ENCODE results near the gene GNGT1.

GNGT1 gene

GRCh38 chr7:93883917-93884345, 22.4 kb upstream of the GNGT1 start:
- Histone ChIP-seq H3K36me3 (ENCODE audit: control insufficient read depth in 1 of 2, insufficient read depth in 2 of 2, low read length in 2 of 2) (no peaks in the 10 kb centered on the region), H3K9me3 (ENCODE audit: control insufficient read depth in 1 of 2, low read length in 2 of 2) (peaks cover under 1 to 5% of the 10 kb centered on the region in 2 donors), H3K27ac (ENCODE audit: low read length) (no peak overlapping the region), H3K4me1 (ENCODE audit: control insufficient read depth in 1 of 2, insufficient read depth in 2 of 2, low read length in 2 of 2) (no peaks in the 10 kb centered on the region), H3K27me3 (ENCODE audit: low read depth, low read length) (no peaks in the 10 kb centered on the region), H3K4me3 (ENCODE audit: low read depth in 1 of 2, low read length in 2 of 2) (no peak overlapping the region)

GRCh38 chr7:93884541-93884940, 21.8 kb upstream of the GNGT1 start:
- Histone ChIP-seq H3K36me3 (ENCODE audit: control insufficient read depth in 1 of 2, insufficient read depth in 2 of 2, low read length in 2 of 2) (no peaks in the 10 kb centered on the region), H3K9me3 (ENCODE audit: control insufficient read depth in 1 of 2, low read length in 2 of 2) (peaks cover 0 to 4% of the 10 kb centered on the region in 2 donors), H3K27me3 (ENCODE audit: low read depth, low read length) (peaks cover under 1% of the 10 kb centered on the region), H3K4me3 (ENCODE audit: low read depth in 1 of 2, low read length in 2 of 2) (no peak overlapping the region), H3K4me1 (ENCODE audit: control insufficient read depth in 1 of 2, insufficient read depth in 2 of 2, low read length in 2 of 2) (peaks cover 0 to 1% of the 10 kb centered on the region in 2 donors), H3K27ac (ENCODE audit: low read length) (no peak overlapping the region)

DNA sequence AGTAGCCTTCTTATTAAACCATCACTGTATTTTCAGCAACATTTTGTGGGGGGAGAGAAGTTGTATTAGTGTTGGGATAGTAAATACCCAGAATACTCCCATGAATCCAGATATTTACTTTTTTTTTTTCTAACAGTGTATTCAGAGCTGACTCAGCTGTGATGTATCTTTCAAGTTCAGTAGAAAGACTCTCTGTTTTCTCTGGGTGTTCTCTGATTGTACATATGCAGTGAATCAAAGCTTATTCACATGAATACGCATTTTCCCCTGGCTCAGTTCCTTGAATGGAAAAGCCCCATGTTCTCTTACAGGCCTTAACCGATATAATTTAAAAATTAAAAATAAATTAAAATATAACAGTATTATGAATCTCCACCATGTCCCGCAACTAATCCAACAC, 17.1 kb upstream of the GNGT1 start:
- Histone ChIP-seq H3K9me3 (ENCODE audit: control insufficient read depth in 1 of 2, low read length in 2 of 2) (no peaks in the 10 kb centered on the region), H3K4me3 (ENCODE audit: low read depth in 1 of 2, low read length in 2 of 2) (no peak overlapping the region), H3K27me3 (ENCODE audit: low read depth, low read length) (peaks cover 7% of the 10 kb centered on the region), H3K36me3 (ENCODE audit: control insufficient read depth in 1 of 2, insufficient read depth in 2 of 2, low read length in 2 of 2) (no peaks in the 10 kb centered on the region), H3K27ac (ENCODE audit: low read length) (no peak overlapping the region), H3K4me1 (ENCODE audit: control insufficient read depth in 1 of 2, insufficient read depth in 2 of 2, low read length in 2 of 2) (peaks cover 0 to 15% of the 10 kb centered on the region in 2 donors)

GRCh38 chr7:93890041-93890463, 16.3 kb upstream of the GNGT1 start:
- Histone ChIP-seq H3K4me1 (ENCODE audit: control insufficient read depth in 1 of 2, insufficient read depth in 2 of 2, low read length in 2 of 2) (peaks cover 0 to 15% of the 10 kb centered on the region in 2 donors), H3K4me3 (ENCODE audit: low read depth in 1 of 2, low read length in 2 of 2) (peak overlapping the region; percentile 71 to 81), H3K27ac (ENCODE audit: low read length) (no peak overlapping the region), H3K36me3 (ENCODE audit: control insufficient read depth in 1 of 2, insufficient read depth in 2 of 2, low read length in 2 of 2) (no peaks in the 10 kb centered on the region), H3K27me3 (ENCODE audit: low read depth, low read length) (peaks cover 7% of the 10 kb centered on the region), H3K9me3 (ENCODE audit: control insufficient read depth in 1 of 2, low read length in 2 of 2) (no peaks in the 10 kb centered on the region)

- no peaks in the 10 kb centered on the region for H3K36me3 ChIP-seq (ENCODE audit: control insufficient read depth in 1 of 2, insufficient read depth in 2 of 2, low read length in 2 of 2)
- H3K4me1 ChIP-seq (ENCODE audit: control insufficient read depth in 1 of 2, insufficient read depth in 2 of 2, low read length in 2 of 2) = peaks cover 0 to 15% of the 10 kb centered on the region in 2 donors
- peak within 1 kb of the TSS; percentile 71 to 81 for H3K4me3 ChIP-seq (ENCODE audit: low read depth in 1 of 2, low read length in 2 of 2)
- H3K9me3 ChIP-seq (ENCODE audit: control insufficient read depth in 1 of 2, low read length in 2 of 2) = no peaks in the 10 kb centered on the region
- peaks cover 7% of the 10 kb centered on the region for H3K27me3 ChIP-seq (ENCODE audit: low read depth, low read length)
- no peak within 1 kb of the TSS for H3K27ac ChIP-seq (ENCODE audit: low read length)
These were observed 15.8 kb upstream of the GNGT1 start, which contains the start of gene TFPI2 for GRCh38 chr7:93890464-93891068. TSS of gene TFPI2 (minus strand) at chr7:93890753. CDS start at chr7:93890678, 75 bp downstream.

- no peak overlapping the region for H3K27ac ChIP-seq (ENCODE audit: low read length)
- H3K4me1 ChIP-seq (ENCODE audit: control insufficient read depth in 1 of 2, insufficient read depth in 2 of 2, low read length in 2 of 2) = peaks cover 0 to 15% of the 10 kb centered on the region in 2 donors
- H3K4me3 ChIP-seq (ENCODE audit: low read depth in 1 of 2, low read length in 2 of 2) = no peak overlapping the region
- no peaks in the 10 kb centered on the region for H3K36me3 ChIP-seq (ENCODE audit: control insufficient read depth in 1 of 2, insufficient read depth in 2 of 2, low read length in 2 of 2)
- H3K27me3 ChIP-seq (ENCODE audit: low read depth, low read length) = peaks cover 7% of the 10 kb centered on the region
- no peaks in the 10 kb centered on the region for H3K9me3 ChIP-seq (ENCODE audit: control insufficient read depth in 1 of 2, low read length in 2 of 2)
These were observed 11.9 kb upstream of the GNGT1 start for GRCh38 chr7:93894426-93894825.

GRCh38 chr7:93894966-93895640, 11.3 kb upstream of the GNGT1 start:
- no peak overlapping the region for H3K4me3 ChIP-seq (ENCODE audit: low read depth in 1 of 2, low read length in 2 of 2)
- no peaks in the 10 kb centered on the region for H3K9me3 ChIP-seq (ENCODE audit: control insufficient read depth in 1 of 2, low read length in 2 of 2)
- H3K4me1 ChIP-seq (ENCODE audit: control insufficient read depth in 1 of 2, insufficient read depth in 2 of 2, low read length in 2 of 2) = peaks cover 0 to 8% of the 10 kb centered on the region in 2 donors
- H3K36me3 ChIP-seq (ENCODE audit: control insufficient read depth in 1 of 2, insufficient read depth in 2 of 2, low read length in 2 of 2) = no peaks in the 10 kb centered on the region
- H3K27ac ChIP-seq (ENCODE audit: low read length) = no peak overlapping the region
- H3K27me3 ChIP-seq (ENCODE audit: low read depth, low read length) = peaks cover 3% of the 10 kb centered on the region

DNA sequence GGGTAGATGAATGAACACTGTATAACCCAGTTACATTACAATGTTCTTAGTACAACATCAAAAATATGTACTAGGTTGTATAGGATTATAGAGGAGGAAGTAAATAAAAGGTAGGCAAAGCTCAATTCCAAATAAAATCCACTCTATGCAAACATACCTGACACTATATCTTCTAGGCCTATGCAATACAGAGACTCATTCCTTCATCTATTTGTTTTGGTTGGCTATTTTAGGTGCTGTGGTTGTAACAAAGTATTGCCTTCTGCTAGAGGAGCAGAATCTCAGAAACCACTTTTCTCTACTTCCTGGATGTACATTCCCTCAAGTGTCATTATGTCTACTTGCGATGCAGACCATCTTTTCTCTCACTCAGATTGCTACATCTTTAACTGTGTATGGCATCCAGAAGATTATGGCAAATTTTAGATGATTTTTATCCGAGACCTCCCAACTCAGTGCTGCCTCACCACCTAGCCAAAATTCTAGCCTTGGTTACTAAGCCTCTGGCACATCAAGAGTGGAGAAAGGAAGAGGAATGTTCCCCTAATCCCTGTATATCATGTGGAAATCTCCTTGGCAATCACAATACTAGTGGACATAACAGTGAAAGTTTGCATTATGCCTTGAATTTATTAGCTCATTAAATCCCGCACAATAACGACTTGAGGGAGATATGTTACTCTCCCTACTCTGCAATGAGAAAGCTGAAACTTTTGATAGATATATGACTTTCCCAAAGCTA, 10.3 kb upstream of the GNGT1 start:
- Histone ChIP-seq H3K36me3 (ENCODE audit: control insufficient read depth in 1 of 2, insufficient read depth in 2 of 2, low read length in 2 of 2) (no peaks in the 10 kb centered on the region), H3K4me3 (ENCODE audit: low read depth in 1 of 2, low read length in 2 of 2) (no peak overlapping the region)

DNA sequence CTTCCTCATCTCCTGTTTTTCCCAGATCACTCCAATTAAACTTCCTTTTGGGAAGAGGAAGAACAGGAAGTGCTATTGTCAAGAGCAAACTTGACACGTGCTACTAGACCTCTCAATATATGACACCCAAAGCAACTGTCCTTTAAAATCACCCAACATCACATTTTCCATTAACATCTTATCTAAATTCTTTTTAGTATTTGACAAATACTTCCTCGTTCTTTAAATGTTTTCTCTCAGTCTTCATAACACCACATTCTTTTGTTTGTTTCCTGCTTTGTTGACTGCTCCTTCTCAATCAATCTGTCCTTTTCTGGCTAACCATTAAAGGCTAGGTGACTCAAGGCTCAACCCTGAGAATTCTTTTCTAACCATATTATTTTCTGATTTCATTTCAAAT, 8.7 kb upstream of the GNGT1 start:
- H3K36me3 ChIP-seq (ENCODE audit: control insufficient read depth in 1 of 2, insufficient read depth in 2 of 2, low read length in 2 of 2) = no peaks in the 10 kb centered on the region
- no peaks in the 10 kb centered on the region for H3K27me3 ChIP-seq (ENCODE audit: low read depth, low read length)
- H3K4me1 ChIP-seq (ENCODE audit: control insufficient read depth in 1 of 2, insufficient read depth in 2 of 2, low read length in 2 of 2) = no peaks in the 10 kb centered on the region
- no peaks in the 10 kb centered on the region for H3K9me3 ChIP-seq (ENCODE audit: control insufficient read depth in 1 of 2, low read length in 2 of 2)
- no peak overlapping the region for H3K4me3 ChIP-seq (ENCODE audit: low read depth in 1 of 2, low read length in 2 of 2)
- H3K27ac ChIP-seq (ENCODE audit: low read length) = no peak overlapping the region

More for the DNA sequence above, 10.3 kb upstream of the GNGT1 start:
- no peak overlapping the region for H3K27ac ChIP-seq (ENCODE audit: low read length)
- no peaks in the 10 kb centered on the region for H3K27me3 ChIP-seq (ENCODE audit: low read depth, low read length)
- H3K9me3 ChIP-seq (ENCODE audit: control insufficient read depth in 1 of 2, low read length in 2 of 2) = no peaks in the 10 kb centered on the region
- no peaks in the 10 kb centered on the region for H3K4me1 ChIP-seq (ENCODE audit: control insufficient read depth in 1 of 2, insufficient read depth in 2 of 2, low read length in 2 of 2)

- no peaks in the 10 kb centered on the region for H3K9me3 ChIP-seq (ENCODE audit: control insufficient read depth in 1 of 2, low read length in 2 of 2)
- H3K27ac ChIP-seq (ENCODE audit: low read length) = no peak overlapping the region
- H3K36me3 ChIP-seq (ENCODE audit: control insufficient read depth in 1 of 2, insufficient read depth in 2 of 2, low read length in 2 of 2) = no peaks in the 10 kb centered on the region
These were observed 3.5 kb upstream of the GNGT1 start for GRCh38 chr7:93902777-93903423.

More at GRCh38 chr7:93902777-93903423, 3.5 kb upstream of the GNGT1 start:
- no peaks in the 10 kb centered on the region for H3K4me1 ChIP-seq (ENCODE audit: control insufficient read depth in 1 of 2, insufficient read depth in 2 of 2, low read length in 2 of 2)
- H3K4me3 ChIP-seq (ENCODE audit: low read depth in 1 of 2, low read length in 2 of 2) = no peak overlapping the region
- no peaks in the 10 kb centered on the region for H3K27me3 ChIP-seq (ENCODE audit: low read depth, low read length)
